HT1080 (cell line): Measurements from ENCODE around the gene HIP1R. TPM values are rescaled to one million over a fixed set of nuclear protein-coding genes. Genes with fewer than 3 reads are reported as not detected.

ENCODE experiments used
- DNase-seq: peaks from one replicate; pipeline ENCODE4 v3.0.0-alpha.2; 2015; ENCODE audit warnings: low read depth
- polyA plus RNA-seq, 2 experiments: library from polyadenylated mRNA; depleted of rRNA; stranded (reverse); fragments of >200 nt; gene quantifications; 2 replicates each; pipeline ENCODE4 v1.2.3, GENCODE V29; 2015
- total RNA-seq: library from RNA; depleted of rRNA; stranded (reverse); fragments of >200 nt; shearing (Covaris generic); gene quantifications from 2 replicates; pipeline ENCODE4 v1.2.3, GENCODE V29; 2014; rRNA removed

HIP1R gene
- total RNA-seq = 30.1 and 46.1 TPM in 2 replicates
- 18.1 and 19.7 TPM in 2 replicates for polyA plus RNA-seq (2015; cell fraction: cytosol; rRNA removed)
- polyA plus RNA-seq (2015; cell fraction: nucleus; rRNA removed) = 106 and 111 TPM in 2 replicates

DNA sequence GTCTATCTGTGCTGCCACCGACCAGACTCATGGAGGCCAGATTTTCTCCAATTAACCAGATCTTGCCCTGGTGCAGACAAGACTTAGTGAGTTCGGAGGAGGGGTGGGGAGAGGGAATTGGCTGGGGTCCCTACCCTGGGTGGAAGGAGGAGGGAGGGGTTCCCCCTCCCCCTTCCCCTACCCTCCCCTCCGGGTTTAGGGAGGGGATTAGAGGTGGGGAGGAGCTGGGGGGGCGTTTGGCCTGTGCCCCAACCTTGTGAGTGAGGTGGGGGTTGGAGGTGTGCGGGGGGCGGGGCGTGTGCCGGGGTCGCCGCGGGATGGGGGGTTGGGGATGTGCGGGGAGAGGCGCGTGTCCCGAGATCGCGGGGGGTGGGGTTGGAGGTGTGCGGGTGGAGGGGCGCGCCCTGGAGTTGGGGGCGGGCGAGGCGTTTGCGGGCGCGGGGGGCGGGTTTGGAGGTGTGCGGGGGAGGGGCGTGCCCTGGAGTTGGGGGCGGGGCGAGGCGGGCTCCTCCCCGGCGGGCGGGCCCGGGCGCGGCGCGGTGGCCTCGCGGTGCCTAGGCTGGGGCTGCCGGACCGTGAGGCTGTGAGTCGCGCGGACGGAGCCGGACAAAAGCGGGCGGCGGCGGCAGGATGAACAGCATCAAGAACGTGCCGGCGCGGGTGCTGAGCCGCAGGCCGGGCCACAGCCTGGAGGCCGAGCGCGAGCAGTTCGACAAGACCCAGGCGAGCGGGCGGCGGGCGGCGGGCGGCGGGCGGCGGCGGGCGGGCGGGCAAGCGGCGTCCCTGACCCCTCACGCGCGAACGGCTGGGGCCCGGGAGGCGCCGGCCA lies at the start of gene HIP1R:
TSS of gene HIP1R (plus strand) at position 537 of the 829 bp plus-strand sequence. CDS start at position 631, 94 bp downstream.
- no peak for DNase-seq

DNA sequence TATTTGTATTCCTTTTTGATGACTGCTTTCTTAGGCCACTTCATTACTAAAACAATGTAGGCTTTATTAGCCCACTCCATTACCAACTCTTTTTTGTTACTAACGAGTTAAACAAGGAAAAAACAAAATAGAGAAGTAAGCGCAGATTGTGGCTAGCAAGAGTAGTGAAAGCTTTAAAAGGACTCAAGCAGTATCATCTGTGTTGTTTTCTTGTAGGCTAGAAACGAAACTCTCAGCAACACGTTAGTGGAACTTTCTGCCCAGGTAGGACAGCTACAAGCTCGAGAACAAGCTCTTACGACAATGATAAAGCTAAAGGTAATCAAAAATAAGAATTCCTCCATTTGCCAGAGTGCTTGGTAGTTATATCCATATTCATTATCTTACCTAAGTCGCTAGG lies 49.8 kb upstream of the HIP1R start:
- no peak for DNase-seq

DNA sequence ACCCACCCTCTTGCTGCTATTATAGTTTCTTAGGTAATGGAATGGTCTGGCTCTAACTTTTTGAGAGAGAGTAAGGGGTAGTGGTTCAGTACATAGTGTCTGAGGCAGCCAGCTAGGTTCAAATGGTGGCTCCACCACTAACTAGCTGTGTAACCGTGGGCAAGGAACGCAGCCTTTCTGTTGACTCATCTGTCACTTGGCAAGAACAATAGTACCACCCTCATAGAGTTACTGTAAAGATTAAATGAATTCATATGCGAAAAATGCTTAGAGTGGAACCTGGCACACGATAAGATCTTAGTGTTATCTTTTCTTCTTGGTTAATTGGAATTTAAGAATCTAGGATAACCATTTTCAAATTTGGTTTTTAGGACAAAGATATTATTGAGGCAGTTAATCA lies 46.9 kb upstream of the HIP1R start:
- peak; percentile 20 for DNase-seq

DNA sequence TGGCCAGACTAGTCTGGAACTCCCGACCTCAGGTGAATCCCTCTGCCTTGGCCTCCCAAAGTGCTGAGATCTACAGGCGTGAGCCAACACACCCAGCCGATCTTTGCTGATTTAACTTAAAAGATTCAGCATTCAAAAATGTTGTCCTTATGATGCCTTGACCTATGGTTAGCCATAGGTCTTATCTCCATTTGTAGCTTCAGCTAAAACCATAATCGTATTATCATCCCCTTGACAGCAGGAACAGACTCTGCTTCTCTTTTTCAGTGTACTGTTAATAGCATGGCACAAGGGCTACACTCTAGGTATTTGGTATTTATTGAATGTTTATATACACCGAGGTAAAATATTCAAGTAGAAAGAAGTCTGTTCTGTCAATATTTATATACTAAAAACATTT lies 45.6 kb upstream of the HIP1R start:
- DNase-seq = no peak

DNA sequence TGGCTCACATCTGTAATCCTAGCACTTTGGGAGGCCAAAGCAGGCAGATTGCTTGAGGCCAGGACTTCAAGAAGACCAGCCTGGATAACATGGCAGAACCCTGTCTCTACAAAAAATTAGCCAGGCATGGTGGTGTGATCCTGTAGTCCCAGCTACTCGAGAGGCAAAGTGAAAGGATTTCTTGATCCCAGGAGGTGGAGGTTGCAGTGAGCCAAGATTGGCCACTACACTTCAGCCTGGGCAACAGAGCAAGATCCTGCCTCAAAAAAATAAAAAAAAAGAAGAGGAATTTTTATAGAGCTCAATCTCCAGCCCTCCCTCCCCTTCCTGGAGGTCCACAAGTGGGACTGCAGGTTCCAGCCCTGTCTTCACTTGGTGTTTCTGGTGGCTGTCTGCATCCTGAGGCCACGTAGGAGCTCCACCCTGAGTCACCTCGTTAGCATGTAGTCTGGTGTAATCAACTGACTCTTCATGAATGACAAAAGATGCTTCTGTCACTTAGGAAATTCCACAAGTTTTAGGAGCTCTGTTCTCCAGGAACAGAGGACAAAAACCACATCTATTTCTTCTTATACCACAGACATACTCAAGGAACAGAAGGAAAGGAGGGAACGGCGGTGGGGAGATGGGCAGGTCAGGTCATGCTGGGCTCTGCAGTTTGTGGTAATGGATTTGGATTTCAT lies 44.7 kb upstream of the HIP1R start:
- DNase-seq = peak; percentile 42

DNA sequence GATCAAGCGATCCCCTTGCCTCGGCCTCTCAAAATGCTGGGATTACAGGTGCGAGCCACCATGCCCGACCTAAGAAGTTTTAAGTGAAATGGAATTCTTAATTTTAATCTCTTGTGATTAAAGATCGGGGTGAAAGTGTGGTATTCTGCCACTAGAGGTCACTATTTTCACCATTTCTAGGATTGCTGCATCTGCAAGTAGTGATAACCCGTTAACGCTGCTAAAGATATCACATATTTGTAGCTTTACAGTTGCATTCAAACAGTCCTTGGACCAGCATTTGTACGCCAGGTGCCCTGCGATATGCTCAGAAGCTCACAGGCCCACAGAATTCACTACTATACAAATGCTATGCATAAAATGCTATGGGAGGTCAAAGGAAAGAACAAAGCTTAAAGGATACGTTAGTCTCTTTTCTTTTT lies 41.6 kb upstream of the HIP1R start:
- peak; percentile 50 for DNase-seq

GRCh38 chr12:122795807-122796206 lies 39.5 kb upstream of the HIP1R start:
- DNase-seq = no peak

GRCh38 chr12:122799641-122800243 lies 35.5 kb upstream of the HIP1R start:
- DNase-seq = no peak

- DNase-seq = no peak
These were observed 31.3 kb upstream of the HIP1R start for GRCh38 chr12:122803937-122804336.

- peak; percentile 46 for DNase-seq
These were observed 30.3 kb upstream of the HIP1R start for GRCh38 chr12:122804957-122805356.

- DNase-seq = no peak
These were observed 27.6 kb upstream of the HIP1R start for GRCh38 chr12:122807651-122808050.

- DNase-seq = no peak
These were observed 23.5 kb upstream of the HIP1R start for GRCh38 chr12:122811777-122812176.

DNA sequence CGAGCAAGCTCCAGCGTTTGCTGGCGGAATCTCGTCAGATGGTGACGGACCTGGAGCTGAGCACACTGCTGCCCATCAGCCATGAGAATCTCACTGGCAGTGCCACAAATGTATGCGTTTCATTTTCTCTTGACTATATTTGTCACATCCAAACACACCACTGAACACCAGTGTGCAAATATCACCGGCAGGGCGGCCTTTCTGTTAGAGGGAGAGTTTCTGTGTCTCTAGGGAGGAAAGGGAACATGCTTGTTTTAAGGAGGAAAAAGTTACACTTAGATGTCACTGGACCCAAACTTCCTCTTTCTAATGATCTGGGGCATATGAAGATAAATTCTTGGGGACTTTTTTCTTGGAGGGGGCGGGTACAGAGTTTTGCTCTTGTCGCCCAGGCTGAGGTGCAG lies 21.9 kb upstream of the HIP1R start:
- no peak for DNase-seq

DNA sequence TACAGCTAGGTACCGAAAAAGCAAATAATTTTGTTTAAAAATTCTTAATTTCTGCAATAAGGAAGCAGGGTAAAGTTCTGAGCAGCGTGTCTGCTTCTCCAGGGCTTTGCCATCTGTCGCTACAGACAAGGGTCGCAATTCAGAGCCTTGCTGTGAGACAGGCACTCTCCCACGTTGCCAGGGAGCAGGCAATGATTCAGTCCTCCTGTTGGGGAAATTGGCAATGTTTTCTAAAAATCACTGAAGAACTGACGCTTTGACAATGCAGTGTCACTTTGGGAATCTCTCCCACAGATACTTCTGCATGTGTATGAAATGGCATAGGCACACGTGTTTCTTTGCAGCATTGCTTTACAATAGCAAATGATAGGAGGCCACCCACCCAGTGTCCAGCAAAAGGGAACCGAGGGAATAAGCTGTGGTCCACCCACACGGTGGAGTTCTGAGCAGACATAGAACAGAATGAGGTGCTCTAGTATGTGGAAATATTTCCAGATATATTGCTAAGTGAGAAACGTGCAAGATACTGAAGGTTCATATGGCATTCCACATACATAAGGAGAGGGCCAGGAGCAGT lies 16.0 kb upstream of the HIP1R start:
- no peak for DNase-seq

GRCh38 chr12:122820138-122820537 lies 15.1 kb upstream of the HIP1R start:
- no peak for DNase-seq

- no peak for DNase-seq
These were observed 14.4 kb upstream of the HIP1R start for GRCh38 chr12:122820838-122821271.

- no peak for DNase-seq
These were observed 11.8 kb upstream of the HIP1R start for GRCh38 chr12:122823429-122823828.

DNA sequence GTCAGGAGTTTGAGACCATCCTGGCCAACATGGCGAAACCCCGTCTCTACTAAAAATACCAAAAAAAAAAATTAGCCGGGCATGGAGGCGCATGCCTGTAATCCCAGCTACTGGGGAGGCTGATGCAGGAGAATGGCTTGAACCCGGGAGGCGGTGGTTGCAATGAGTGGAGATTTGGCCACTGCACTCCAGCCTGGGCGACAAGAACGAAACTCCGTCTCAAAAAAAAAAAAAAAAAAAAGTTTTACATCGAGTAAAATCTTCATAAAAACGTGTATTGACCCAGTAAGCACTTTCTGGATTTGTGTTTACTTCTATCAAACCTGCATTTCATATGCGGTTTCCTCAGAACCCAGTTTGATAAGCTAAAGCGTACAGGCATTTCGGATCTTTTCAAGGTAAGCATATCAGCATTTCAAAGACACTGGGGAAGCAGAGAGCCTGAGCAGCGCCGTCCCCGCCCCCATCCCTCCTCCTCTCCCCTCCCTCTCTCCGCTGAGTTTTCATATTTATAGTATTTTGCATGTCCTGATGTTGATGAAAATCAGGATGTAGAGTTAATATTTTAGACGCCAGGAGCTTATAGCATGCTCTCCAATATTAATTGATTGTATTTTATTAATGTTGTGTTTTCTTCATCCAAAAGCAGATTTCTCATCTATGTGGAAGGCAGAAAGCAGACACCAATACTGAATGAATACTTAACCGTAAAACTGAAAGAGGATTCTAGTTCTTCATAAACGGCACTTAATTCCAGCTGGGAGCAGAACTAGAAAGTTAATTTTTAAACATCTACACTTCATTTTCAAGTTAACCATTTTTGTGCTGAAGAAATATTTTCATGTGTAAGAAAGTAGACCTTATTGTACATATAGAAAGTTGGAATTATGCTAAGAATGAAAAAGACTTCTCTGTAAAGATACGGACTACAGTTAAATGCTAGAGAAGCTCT lies 9.2 kb upstream of the HIP1R start:
- peak; percentile 33 for DNase-seq

- no peak for DNase-seq
These were observed 8.0 kb upstream of the HIP1R start for GRCh38 chr12:122827258-122827657.

DNA sequence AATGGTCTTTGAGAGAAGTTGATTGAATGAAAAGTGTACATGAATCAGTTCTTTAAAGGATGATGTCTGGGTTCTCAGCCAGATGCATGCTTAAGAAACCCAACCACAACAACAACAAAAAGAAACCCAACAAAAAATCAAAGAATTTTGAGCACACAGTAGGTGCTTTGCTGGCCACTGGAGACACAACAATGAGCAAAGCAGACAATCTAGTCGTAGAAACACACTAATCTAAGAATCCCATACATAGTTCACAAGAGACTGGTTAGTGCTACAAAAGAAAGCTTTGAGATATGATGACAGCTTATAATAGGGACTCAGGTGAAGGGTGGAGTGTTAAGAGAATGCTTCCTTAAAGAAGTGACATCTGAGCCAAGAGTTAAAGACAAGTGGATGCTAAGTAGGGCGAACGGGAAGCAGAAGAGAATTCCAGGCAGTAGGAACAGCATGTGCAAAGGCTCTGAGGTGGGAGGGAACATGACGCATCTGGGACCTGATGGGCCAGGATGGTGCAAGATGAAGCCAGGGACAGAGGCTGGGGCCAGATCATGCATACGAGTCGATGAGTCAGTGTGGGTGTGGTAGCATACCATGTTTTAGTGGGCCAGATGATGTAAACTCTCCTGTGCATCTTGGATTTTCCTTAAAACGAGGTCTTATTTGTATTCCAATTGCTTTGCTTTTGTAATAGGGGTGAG lies 4.6 kb upstream of the HIP1R start:
- peak; percentile 95 for DNase-seq
